Kidney (tissue), 14 donors: ENCODE measurements around the gene PHF11. TPM values are rescaled to one million over a fixed set of nuclear protein-coding genes. Genes with fewer than 3 reads are reported as not detected.
"Not testable (repeated sequence)": the region's sequence is repeated elsewhere in the genome, so short reads cannot be mapped to it uniquely, and the experiment has no call there.

Experiments used
- DNase-seq, 5 donors: peaks; one replicate each; pipeline ENCODE4 v3.0.0-alpha.2; 2013 to 2020
- FAIRE-seq: peaks from 2 replicates; lab custom pipeline; 2012; peaks lifted over from hg19 to GRCh38; lab: Jason Lieb, UNC
- H3K27ac ChIP-seq, 2 donors: one replicate each; pipeline ENCODE4 v1.7.0; 2013; ENCODE audit warnings: low read depth in 2 of 2, low read length in 2 of 2, inconsistent platforms in 1 of 2
- H3K27me3 ChIP-seq: one replicate; pipeline ENCODE4 v1.7.1; 2013; ENCODE audit warnings: low read length, inconsistent platforms; ENCODE audit not compliant: control insufficient read depth, insufficient read depth
- H3K36me3 ChIP-seq, 3 donors: one replicate each; pipeline versions ENCODE4 v1.7.0 to v1.7.1; 2013; ENCODE audit warnings: low read length in 3 of 3, control low read depth in 1 of 3, inconsistent platforms in 1 of 3; ENCODE audit not compliant: insufficient read depth in 3 of 3, control insufficient read depth in 2 of 3
- H3K4me1 ChIP-seq, 3 donors: one replicate each; pipeline versions ENCODE4 v1.7.0 to v1.7.1; 2013; ENCODE audit warnings: low read length in 3 of 3, inconsistent platforms in 1 of 3, low read depth in 1 of 3; ENCODE audit not compliant: control insufficient read depth in 2 of 3, insufficient read depth in 2 of 3
- H3K4me3 ChIP-seq, 3 donors: one replicate each; pipeline versions ENCODE4 v1.7.0 to v1.8.1; 2013; ENCODE audit warnings: low read length in 3 of 3, control low read depth in 1 of 3, inconsistent platforms in 1 of 3
- H3K9ac ChIP-seq, 3 donors: one replicate each; pipeline versions ENCODE4 v1.7.0 to v1.7.1; 2013; ENCODE audit warnings: low read length in 3 of 3, control low read depth in 1 of 3, inconsistent platforms in 1 of 3
- H3K9me3 ChIP-seq, 3 donors: one replicate each; pipeline versions ENCODE4 v1.7.0 to v1.7.1; 2013; ENCODE audit warnings: low read length in 3 of 3, control low read depth in 1 of 3, inconsistent platforms in 1 of 3; ENCODE audit not compliant: control insufficient read depth in 2 of 3, insufficient read depth in 1 of 3
- CTCF ChIP-seq: IDR thresholded peaks from 3 replicates; pipeline ENCODE4 v1.5.1; 2012; ENCODE audit warnings: mild to moderate bottlenecking, moderate library complexity, borderline replicate concordance; ENCODE audit not compliant: insufficient read depth; ENCODE audit errors: extremely low read depth
- intact Hi-C: fragments of 100-400 bp; cut with DNase I; formaldehyde crosslinking; loops from one replicate; pipeline ENCODE4 v1.11.1; 2022
- polyA plus RNA-seq: library from polyadenylated mRNA; stranded (reverse); fragments of 350-450 nt; fragmentation: Illumina TruSeq; extraction: RNeasy Lipid Tissue Mini Kit (QIAGEN cat#74804); gene quantifications from one replicate; pipeline ENCODE4 v1.2.3, GENCODE V29; 2014; ENCODE audit warnings: low read depth, low replicate concordance; ENCODE audit not compliant: insufficient read depth
- total RNA-seq: library from RNA; stranded (reverse); fragmentation: NEBNext Ultra II Directional; extraction: Animal tissue kit (Norgen Biotek cat#: 25700); gene quantifications from one replicate; pipeline ENCODE4 v1.2.1, GENCODE V29; 2021
- donor health status: control.
- donor health status: control.
- donor health status: control.
- donor health status: control.
- donor health status: control.
- donor health status: DM: yes; HTN: yes; CAD: no.
- donor health status: Normal renal cell carcinoma (clear cell type).

Gene PHF11
- total and polyA plus RNA-seq, 2 donors from 2014 or later: 50.3 to 57.0 TPM

DNA sequence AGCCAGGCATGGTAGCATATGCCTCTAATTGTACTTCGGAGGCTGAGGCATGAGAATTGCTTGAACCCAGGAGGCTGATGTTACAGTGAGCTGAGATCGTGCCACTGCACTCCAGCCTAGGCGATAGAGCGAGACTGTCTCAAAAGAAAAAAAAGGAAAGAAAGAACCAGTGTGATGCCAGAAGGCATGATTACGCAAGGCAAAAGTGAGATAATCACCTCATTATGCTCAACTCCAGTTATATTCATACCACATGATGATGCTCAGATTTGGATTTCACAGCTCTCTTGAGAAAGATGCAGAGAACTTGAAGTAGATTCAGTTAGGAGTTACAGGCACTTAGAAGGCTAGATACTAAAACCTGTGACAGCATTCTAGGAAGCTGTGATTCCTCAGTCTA, 67.8 kb downstream of the PHF11 start:
- H3K27me3 ChIP-seq: no peaks in the 10 kb centered on the region
- no peak for FAIRE-seq
- no peak for TF ChIP-seq CTCF
- DNase-seq: no peak
- peaks cover 0 to 8% (median 6%) of the 10 kb centered on the region in 3 donors for H3K36me3 ChIP-seq
- H3K4me3 ChIP-seq: no peak overlapping the region
- intact Hi-C loops: no loop called here
- H3K9ac ChIP-seq: no peak overlapping the region
- H3K4me1 ChIP-seq: peaks cover 0 to 11% (median 0%) of the 10 kb centered on the region in 3 donors
- no peaks in the 10 kb centered on the region for H3K9me3 ChIP-seq
- H3K27ac ChIP-seq: no peak overlapping the region

DNA sequence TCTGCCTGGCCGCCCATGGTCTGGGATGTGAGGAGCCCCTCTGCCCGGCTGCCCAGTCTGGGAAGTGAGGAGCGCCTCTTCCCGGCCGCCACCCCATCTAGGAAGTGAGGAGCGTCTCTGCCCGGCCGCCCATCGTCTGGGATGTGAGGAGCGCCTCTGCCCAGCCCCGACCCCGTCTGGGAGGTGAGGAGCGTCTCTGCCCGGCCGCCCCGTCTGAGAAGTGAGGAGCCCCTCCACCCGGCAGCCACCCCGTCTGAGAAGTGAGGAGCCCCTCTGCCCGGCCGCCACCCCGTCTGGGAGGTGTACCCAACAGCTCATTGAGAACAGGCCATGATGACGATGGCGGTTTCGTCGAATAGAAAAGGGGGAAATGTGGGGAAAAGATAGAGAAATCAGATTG, 69.7 kb downstream of the PHF11 start:
- H3K4me1 ChIP-seq, H3K27ac ChIP-seq, FAIRE-seq, H3K27me3 ChIP-seq, intact Hi-C loops, H3K36me3 ChIP-seq, H3K9ac ChIP-seq, H3K4me3 ChIP-seq, H3K9me3 ChIP-seq, DNase-seq: not testable (repeated sequence)

DNA sequence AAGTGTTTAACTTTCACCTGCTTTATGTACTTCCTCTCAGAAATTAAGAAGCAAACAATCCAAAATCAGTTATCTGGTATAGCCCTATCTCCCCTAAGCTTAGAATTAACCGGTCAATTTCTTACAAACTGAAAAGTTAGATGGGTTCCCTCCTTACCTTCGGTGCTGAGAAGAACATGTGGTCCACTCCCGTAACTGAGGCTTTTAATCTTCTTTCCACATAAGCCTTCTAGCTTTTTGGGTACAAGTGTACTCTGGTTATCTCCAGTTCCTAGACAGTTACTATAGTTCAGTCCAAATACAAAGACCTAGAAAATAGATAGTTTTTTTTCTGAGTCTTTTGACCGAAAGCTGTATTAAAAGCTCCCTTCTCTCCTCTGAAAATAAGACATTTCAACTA, 70.7 kb downstream of the PHF11 start:
- Histone ChIP-seq H3K4me3 (peak overlapping the region in 2 of 3 donors; percentile 22 to 47), H3K27ac (no peak overlapping the region), H3K9me3 (no peaks in the 10 kb centered on the region), H3K27me3 (no peaks in the 10 kb centered on the region), H3K9ac (no peak overlapping the region), H3K36me3 (peaks cover 0 to 5% (median 0%) of the 10 kb centered on the region in 3 donors), H3K4me1 (peaks cover 0 to 2% (median 2%) of the 10 kb centered on the region in 3 donors)
- FAIRE-seq (no peak), DNase-seq (no peak)
- no peak for TF ChIP-seq CTCF
- intact Hi-C loops: no loop called here

GRCh38 chr13:49567491-49567890, 71.7 kb downstream of the PHF11 start:
- FAIRE-seq (no peak), DNase-seq (no peak)
- peaks cover 0 to 4% (median 2%) of the 10 kb centered on the region in 3 donors for H3K4me1 ChIP-seq
- H3K9ac ChIP-seq: no peak overlapping the region
- no peaks in the 10 kb centered on the region for H3K27me3 ChIP-seq
- no peak for TF ChIP-seq CTCF
- intact Hi-C loops: no loop called here
- no peak overlapping the region for H3K27ac ChIP-seq
- H3K36me3 ChIP-seq: peaks cover 0 to 5% (median 0%) of the 10 kb centered on the region in 3 donors
- H3K4me3 ChIP-seq: peak overlapping the region in 1 of 3 donors; percentile 22
- H3K9me3 ChIP-seq: no peaks in the 10 kb centered on the region
